A549 treated with AZD9567 at 1 μM for 4 hours (cell line): ENCODE measurements around the gene OR1S2. TPM values are rescaled to one million over a fixed set of nuclear protein-coding genes. Genes with fewer than 3 reads are reported as not detected.

Experiments
- total RNA-seq: library from RNA; stranded (reverse); fragments of 200-300 nt; extraction: Qiagen RNA extraction; gene quantifications from 5 replicates; pipeline ENCODE4 v1.2.3, GENCODE V29; 2022; ENCODE audit not compliant: insufficient read depth

Gene OR1S2
- total RNA-seq = not detected in 5 replicates

GRCh38 chr11:58204042-58204441 is at the start of gene OR1S2:
Gene OR1S2 (minus strand): TSS chr11:58204142. CDS start chr11:58204142, 0 bp downstream.

GRCh38 chr11:58212420-58212819 is 8.5 kb upstream of the OR1S2 start, which contains the start of gene OR1S1:
Gene OR1S1 (plus strand): TSS chr11:58212720.

GRCh38 chr11:58188770-58189169 is 15.2 kb downstream of the OR1S2 start, which contains the start of gene OR9Q2:
Gene OR9Q2 (plus strand): TSS chr11:58189070. CDS start chr11:58190491, 1,421 bp downstream.

Other genes with a start within 250 kb of the OR1S2 start
- not detected in 5 replicates for gene OR9Q1, start 180.3 kb downstream of the OR1S2 start, total RNA-seq
- not detected in 5 replicates for gene OR6Q1, start 173.2 kb downstream of the OR1S2 start, total RNA-seq
- not detected in 5 replicates for gene OR9I1, start 78.6 kb downstream of the OR1S2 start, total RNA-seq
- not detected in 5 replicates for gene OR9Q2, start 15.1 kb downstream of the OR1S2 start, total RNA-seq
- not detected in 5 replicates for gene OR1S1, start 8.6 kb upstream of the OR1S2 start, total RNA-seq
- not detected in 5 replicates for gene OR10Q1, start 24.8 kb upstream of the OR1S2 start, total RNA-seq
- gene OR10W1, start 64.1 kb upstream of the OR1S2 start, total RNA-seq = not detected in 5 replicates
- gene OR5B17, start 154.9 kb upstream of the OR1S2 start, total RNA-seq = not detected in 5 replicates
- gene OR5B3, start 202.7 kb upstream of the OR1S2 start, total RNA-seq = not detected in 5 replicates
- not detected in 5 replicates for gene OR5B2, start 224.0 kb upstream of the OR1S2 start, total RNA-seq
- gene OR5B12, start 238.1 kb upstream of the OR1S2 start, total RNA-seq = not detected in 5 replicates